GM12873 (cell line): ENCODE measurements around the gene DNAJC1.

Source experiments
- TF ChIP-seq, protein P1 (sequence below): IDR thresholded peaks from 2 replicates; pipeline ENCODE4 v1.5.1; 2012; ENCODE audit warnings: low read depth, mild to moderate bottlenecking, moderate library complexity, low read length, control low read depth; ENCODE audit not compliant: insufficient read depth; ENCODE audit errors: missing control alignments

The DNAJC1 gene

DNA sequence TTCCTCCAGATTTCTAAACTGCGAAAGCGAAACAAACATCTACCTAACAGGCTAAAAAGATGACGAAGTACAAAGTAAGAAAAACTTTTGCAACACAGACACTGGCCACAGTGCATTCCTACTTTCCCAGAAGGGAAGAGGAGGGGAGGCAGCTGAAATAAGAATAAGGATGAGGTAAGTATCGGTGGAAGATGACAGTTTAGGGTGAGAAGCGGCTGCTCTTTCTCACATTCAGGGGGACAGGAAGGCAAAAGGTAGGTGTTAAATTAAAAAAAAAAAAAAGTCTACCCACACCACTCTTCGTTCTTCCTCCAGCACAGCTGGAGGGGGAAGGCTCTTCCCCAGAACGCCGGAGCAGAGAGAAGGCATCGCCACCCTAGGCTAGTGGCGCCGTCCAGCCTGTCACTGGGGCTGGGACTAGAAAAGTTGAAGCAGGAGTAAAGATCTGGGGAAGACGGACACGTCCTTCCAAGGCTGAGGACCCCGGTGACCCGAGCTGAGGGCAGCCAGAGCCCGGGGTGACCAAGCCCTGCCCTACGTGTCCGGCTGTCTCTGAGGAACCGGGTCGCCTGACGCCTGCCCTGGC is 846 bp downstream of the DNAJC1 start:
- TF ChIP-seq, protein P1, sequence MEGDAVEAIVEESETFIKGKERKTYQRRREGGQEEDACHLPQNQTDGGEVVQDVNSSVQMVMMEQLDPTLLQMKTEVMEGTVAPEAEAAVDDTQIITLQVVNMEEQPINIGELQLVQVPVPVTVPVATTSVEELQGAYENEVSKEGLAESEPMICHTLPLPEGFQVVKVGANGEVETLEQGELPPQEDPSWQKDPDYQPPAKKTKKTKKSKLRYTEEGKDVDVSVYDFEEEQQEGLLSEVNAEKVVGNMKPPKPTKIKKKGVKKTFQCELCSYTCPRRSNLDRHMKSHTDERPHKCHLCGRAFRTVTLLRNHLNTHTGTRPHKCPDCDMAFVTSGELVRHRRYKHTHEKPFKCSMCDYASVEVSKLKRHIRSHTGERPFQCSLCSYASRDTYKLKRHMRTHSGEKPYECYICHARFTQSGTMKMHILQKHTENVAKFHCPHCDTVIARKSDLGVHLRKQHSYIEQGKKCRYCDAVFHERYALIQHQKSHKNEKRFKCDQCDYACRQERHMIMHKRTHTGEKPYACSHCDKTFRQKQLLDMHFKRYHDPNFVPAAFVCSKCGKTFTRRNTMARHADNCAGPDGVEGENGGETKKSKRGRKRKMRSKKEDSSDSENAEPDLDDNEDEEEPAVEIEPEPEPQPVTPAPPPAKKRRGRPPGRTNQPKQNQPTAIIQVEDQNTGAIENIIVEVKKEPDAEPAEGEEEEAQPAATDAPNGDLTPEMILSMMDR: no peak

- TF ChIP-seq, protein P1: no peak
Observed at GRCh38 chr10:21995557-21995956, 8.0 kb downstream of the DNAJC1 start.

DNA sequence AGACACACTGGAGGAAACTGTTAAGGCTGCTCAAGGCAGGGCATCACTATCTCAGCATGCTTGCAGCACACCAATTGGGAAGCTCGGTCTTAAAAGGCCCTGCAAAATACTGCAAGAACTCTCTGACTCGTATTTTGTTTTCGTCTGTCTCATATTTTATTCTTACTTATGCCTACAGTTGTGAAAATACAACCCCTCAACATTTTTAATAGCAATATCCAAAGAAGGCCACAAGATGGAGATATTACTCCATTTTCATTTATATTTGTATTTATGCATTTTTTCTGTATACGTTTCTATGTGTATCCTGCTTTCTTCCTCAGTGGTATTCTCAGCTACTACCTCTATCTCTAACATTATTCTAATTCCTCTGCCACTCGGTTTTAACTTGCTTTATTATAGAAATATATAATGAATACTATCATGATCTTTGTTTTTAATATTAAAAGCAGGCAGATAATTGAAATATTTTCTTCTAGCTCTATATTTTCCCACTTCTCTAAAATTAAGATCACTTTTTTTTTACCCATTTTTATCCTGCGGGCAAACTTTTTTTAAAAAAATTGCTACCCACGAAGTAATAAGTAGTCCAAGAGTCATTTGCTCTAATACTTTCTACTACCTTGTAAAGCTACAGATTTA is 10.0 kb downstream of the DNAJC1 start:
- TF ChIP-seq, protein P1: peak; percentile 32

GRCh38 chr10:21991785-21992184 is 11.7 kb downstream of the DNAJC1 start:
- TF ChIP-seq, protein P1: no peak

DNA sequence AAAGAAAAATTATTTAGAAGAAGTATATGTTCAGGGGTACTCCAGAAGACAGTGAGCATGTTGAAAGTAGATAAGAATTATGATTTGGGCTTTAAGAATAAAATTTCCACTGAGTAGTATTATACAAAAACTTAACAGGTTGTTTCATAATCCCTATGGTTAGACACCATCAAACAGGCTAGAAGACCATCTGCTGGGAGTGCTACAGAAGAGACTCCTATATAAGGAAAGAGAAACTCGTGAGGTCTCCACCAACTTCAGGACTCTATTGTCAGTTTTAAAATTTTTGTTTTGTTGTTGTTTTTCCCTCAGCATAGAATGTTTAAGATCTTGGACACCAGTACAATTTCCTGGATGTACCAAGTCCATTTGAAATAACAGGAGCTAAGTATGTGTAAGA is 13.1 kb downstream of the DNAJC1 start:
- TF ChIP-seq, protein P1: no peak

DNA sequence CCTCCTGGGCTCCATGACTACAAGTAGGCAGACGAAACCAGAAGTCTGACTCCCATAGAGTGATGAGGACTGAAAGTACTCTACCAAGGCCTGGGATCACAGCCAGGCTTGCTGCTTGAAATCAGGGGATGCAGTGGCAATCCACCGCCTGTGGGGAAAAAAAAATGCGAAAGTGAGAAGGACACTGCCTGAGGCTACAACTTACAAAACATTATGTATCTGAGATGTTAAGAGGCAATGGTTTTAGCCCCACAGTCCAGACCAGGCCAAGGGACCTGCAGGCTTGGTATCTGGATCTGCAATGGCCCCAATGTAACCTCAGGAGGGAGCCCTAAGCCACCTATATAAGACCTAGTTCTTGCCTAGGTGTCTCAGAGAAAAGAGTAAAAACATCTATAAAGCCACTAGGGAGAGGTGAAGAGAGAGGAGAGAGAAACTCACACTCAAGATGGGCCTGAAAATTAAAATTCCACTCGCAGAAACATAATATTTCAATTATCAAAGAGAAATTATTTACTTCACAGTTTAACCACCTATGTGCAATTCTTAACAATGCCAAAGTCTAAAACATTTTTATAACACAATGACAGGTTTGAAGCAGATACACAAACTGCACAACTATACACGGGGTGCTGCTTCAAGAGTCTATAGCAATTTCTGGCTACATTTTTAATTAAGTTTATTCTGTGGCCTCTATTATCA is 13.9 kb downstream of the DNAJC1 start:
- TF ChIP-seq, protein P1: peak; percentile 70

DNA sequence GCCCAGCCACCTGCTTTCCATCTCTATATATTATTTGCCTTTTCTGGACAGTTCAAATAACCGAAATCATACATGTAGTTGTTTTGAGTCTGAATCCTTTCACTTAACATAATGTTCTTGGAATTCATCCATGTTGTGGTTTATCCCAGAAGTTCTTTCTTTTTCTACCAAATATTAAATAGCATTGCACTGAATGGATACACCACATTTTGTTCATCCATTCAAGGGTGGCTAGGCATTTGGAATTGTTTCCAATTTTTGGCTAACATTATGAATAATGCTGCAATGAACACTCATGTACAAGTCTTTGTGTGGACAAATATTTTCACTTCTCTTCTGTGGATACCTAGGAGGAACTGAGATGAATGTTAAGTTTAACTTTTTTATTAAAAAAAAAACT is 18.0 kb downstream of the DNAJC1 start:
- TF ChIP-seq, protein P1: no peak
